Measurements from ENCODE around the gene DPCD. TPM values are rescaled to one million over a fixed set of nuclear protein-coding genes. Genes with fewer than 3 reads are reported as not detected.
"Not testable (repeated sequence)": the region's sequence is repeated elsewhere in the genome, so short reads cannot be mapped to it uniquely, and the experiment has no call there.

Gene DPCD
- total RNA-seq, 1 donor from 2014 or later: 2.4 TPM

- intact Hi-C loops (cut with micrococcal nuclease): no loop called here
Observed at GRCh38 chr10:101617102-101617823, 29.1 kb downstream of the DPCD start.

- intact Hi-C loops (cut with micrococcal nuclease): no loop called here
Observed at GRCh38 chr10:101617824-101618568, 29.9 kb downstream of the DPCD start.

GRCh38 chr10:101618871-101619270 is 30.8 kb downstream of the DPCD start:
- intact Hi-C loops (cut with micrococcal nuclease): no loop called here

GRCh38 chr10:101619983-101620382 is 31.9 kb downstream of the DPCD start:
- intact Hi-C loops (cut with micrococcal nuclease): no loop called here

- intact Hi-C loops (cut with micrococcal nuclease): no loop called here
Observed at GRCh38 chr10:101623528-101623927, 35.4 kb downstream of the DPCD start.

GRCh38 chr10:101624526-101625102 is 36.5 kb downstream of the DPCD start:
- intact Hi-C loops (cut with micrococcal nuclease): no loop called here

- intact Hi-C loops (cut with micrococcal nuclease): no loop called here
Observed at GRCh38 chr10:101625821-101626412, 37.8 kb downstream of the DPCD start.

- intact Hi-C loops (cut with micrococcal nuclease): no loop called here
Observed at GRCh38 chr10:101629837-101630632, 41.9 kb downstream of the DPCD start.

- intact Hi-C loops (cut with micrococcal nuclease): no loop called here
Observed at GRCh38 chr10:101630633-101630920, 42.5 kb downstream of the DPCD start.

- intact Hi-C loops (cut with micrococcal nuclease): no loop called here
Observed at GRCh38 chr10:101631821-101632475, 43.8 kb downstream of the DPCD start.

GRCh38 chr10:101633510-101633909 is 45.4 kb downstream of the DPCD start:
- intact Hi-C loops (cut with micrococcal nuclease): not testable (repeated sequence)

GRCh38 chr10:101639141-101639900 is 51.2 kb downstream of the DPCD start:
- intact Hi-C loops (cut with micrococcal nuclease): no loop called here

GRCh38 chr10:101643546-101643945 is 55.4 kb downstream of the DPCD start:
- intact Hi-C loops (cut with micrococcal nuclease): no loop called here

- intact Hi-C loops (cut with micrococcal nuclease): no loop called here
Observed at GRCh38 chr10:101644002-101644401, 55.9 kb downstream of the DPCD start.

GRCh38 chr10:101645659-101646058 is 57.5 kb downstream of the DPCD start:
- intact Hi-C loops (cut with micrococcal nuclease): no loop called here

- intact Hi-C loops (cut with micrococcal nuclease): no loop called here
Observed at GRCh38 chr10:101646364-101646763, 58.2 kb downstream of the DPCD start.

GRCh38 chr10:101647255-101647654 is 59.1 kb downstream of the DPCD start:
- intact Hi-C loops (cut with micrococcal nuclease): no loop called here

- intact Hi-C loops (cut with micrococcal nuclease): no loop called here
Observed at GRCh38 chr10:101649525-101650085, 61.5 kb downstream of the DPCD start.

- intact Hi-C loops (cut with micrococcal nuclease): no loop called here
Observed at GRCh38 chr10:101650863-101651262, 62.7 kb downstream of the DPCD start.

GRCh38 chr10:101651336-101651735 is 63.2 kb downstream of the DPCD start:
- intact Hi-C loops (cut with micrococcal nuclease): no loop called here

Data from T-helper 1 cell treated with Interleukin-12 subunit alpha and Interleukin-12 subunit beta and Interleukin-4 antibody, amounts not matched to agents 30 ng/mL and 1 ng/mL, for 36 hours (primary cell).